Vagina (tissue), 2 donors: ENCODE measurements around the gene ETHE1.

ENCODE experiments used
- POLR2A ChIP-seq, 2 donors: fragments of 450-650 bp; IDR thresholded peaks; one replicate each; pipeline ENCODE4 v1.6.1; 2017; ENCODE audit warnings: antibody characterized with exemption in 2 of 2, mild to moderate bottlenecking in 2 of 2, moderate library complexity in 2 of 2
- POLR2AphosphoS5 ChIP-seq, 2 donors: sonication (generic); formaldehyde crosslinking; IDR thresholded peaks; one replicate each; pipeline ENCODE4 v1.9.0; 2017; ENCODE audit warnings: antibody characterized with exemption in 2 of 2, mild to moderate bottlenecking in 2 of 2, low read depth in 1 of 2; ENCODE audit not compliant: insufficient read depth in 1 of 2
- TF ChIP-seq, protein P1 (sequence below), 3 experiments: fragments of 450-650 bp in 2 of 3; fragments of 200-600 bp in 1 of 3; sonication (generic) in 1 of 3; IDR thresholded peaks; one replicate each; pipeline ENCODE4 v1.5.1; 2017 to 2019; ENCODE audit warnings: antibody characterized with exemption in 3 of 3, mild to moderate bottlenecking in 2 of 3, moderate library complexity in 2 of 3

DNA sequence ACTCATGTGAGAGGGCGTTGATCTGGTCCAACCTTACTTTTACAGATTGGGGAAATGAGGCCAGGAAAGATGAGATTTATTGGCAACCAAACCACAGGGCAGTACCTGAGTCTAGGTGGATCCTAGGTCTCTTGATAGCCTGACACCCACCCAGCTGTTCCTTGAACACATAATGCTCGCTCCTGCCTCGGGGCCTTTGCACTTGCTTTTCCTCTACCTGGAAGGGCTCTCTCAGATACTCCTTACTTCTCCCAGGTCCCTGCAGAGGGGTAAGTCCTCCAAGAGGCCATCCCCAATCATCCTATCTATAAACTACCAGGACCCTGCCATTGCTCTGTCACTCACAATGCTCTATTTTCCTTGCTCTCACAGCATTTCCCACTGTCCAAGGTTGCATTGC is 13.4 kb upstream of the ETHE1 start:
- TF ChIP-seq, protein P1, sequence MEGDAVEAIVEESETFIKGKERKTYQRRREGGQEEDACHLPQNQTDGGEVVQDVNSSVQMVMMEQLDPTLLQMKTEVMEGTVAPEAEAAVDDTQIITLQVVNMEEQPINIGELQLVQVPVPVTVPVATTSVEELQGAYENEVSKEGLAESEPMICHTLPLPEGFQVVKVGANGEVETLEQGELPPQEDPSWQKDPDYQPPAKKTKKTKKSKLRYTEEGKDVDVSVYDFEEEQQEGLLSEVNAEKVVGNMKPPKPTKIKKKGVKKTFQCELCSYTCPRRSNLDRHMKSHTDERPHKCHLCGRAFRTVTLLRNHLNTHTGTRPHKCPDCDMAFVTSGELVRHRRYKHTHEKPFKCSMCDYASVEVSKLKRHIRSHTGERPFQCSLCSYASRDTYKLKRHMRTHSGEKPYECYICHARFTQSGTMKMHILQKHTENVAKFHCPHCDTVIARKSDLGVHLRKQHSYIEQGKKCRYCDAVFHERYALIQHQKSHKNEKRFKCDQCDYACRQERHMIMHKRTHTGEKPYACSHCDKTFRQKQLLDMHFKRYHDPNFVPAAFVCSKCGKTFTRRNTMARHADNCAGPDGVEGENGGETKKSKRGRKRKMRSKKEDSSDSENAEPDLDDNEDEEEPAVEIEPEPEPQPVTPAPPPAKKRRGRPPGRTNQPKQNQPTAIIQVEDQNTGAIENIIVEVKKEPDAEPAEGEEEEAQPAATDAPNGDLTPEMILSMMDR (IDR thresholded peaks at IDR 0.05), result no peak
- no peak for TF ChIP-seq POLR2AphosphoS5 (IDR thresholded peaks at IDR 0.05; ENCODE audit: insufficient read depth in 1 of 2, low read depth in 1 of 2)
- no peak for TF ChIP-seq POLR2A (IDR thresholded peaks at IDR 0.05)
